ENCODE results near the gene PPP1R15B. TPM values are rescaled to one million over a fixed set of nuclear protein-coding genes. Genes with fewer than 3 reads are reported as not detected.

The PPP1R15B gene
- total RNA-seq, 1 donor from 2014 or later: 36.1 TPM

GRCh38 chr1:204447190-204447589, 35.6 kb upstream of the PPP1R15B start:
- Histone ChIP-seq H3K9me3 (no peaks in the 10 kb centered on the region), H3K27ac (peak overlapping the region; percentile 19 to 58), H3K36me3 (peaks cover 16 to 49% of the 10 kb centered on the region in 2 donors), H3K27me3 (no peaks in the 10 kb centered on the region), H3K4me3 (no peak overlapping the region), H3K4me1 (peaks cover 11 to 47% of the 10 kb centered on the region in 2 donors)
- intact Hi-C loops (cut with DNase I): loop anchor here (2.0 kb wide), 2 partner anchors 20 to 48 kb away; partner anchors contain the start of gene PIK3C2B
- TF ChIP-seq CTCF (IDR thresholded peaks at IDR 0.05): no peak
- DNase-seq (ENCODE audit: low spot score in 2 of 2): no peak

- Histone ChIP-seq H3K27ac (peak overlapping the region; percentile 19 to 58), H3K4me3 (no peak overlapping the region), H3K27me3 (no peaks in the 10 kb centered on the region), H3K36me3 (peaks cover 16 to 50% of the 10 kb centered on the region in 2 donors), H3K4me1 (peaks cover 12 to 43% of the 10 kb centered on the region in 2 donors), H3K9me3 (no peaks in the 10 kb centered on the region)
- peak in 1 of 2 donors; percentile 85 for DNase-seq (ENCODE audit: low spot score in 2 of 2)
- intact Hi-C loops (cut with DNase I): loop anchor here (1.0 to 2.0 kb wide), 4 partner anchors 15 to 57 kb away; partner anchors contain the start of gene PIK3C2B
- peak; percentile 69 to 84 (median 72) for TF ChIP-seq CTCF (IDR thresholded peaks at IDR 0.05)
These were observed 34.9 kb upstream of the PPP1R15B start for GRCh38 chr1:204446413-204447111.

- no peak overlapping the region for H3K27ac ChIP-seq
- H3K36me3 ChIP-seq: peaks cover 16 to 56% of the 10 kb centered on the region in 2 donors
- no peaks in the 10 kb centered on the region for H3K27me3 ChIP-seq
- intact Hi-C loops (cut with DNase I): loop anchor here (1.0 to 2.0 kb wide), 4 partner anchors 15 to 57 kb away; partner anchors contain the start of gene PIK3C2B
- peaks cover 9 to 37% of the 10 kb centered on the region in 2 donors for H3K4me1 ChIP-seq
- peak; percentile 7 to 24 (median 10) for TF ChIP-seq CTCF (IDR thresholded peaks at IDR 0.05)
- no peaks in the 10 kb centered on the region for H3K9me3 ChIP-seq
- DNase-seq (ENCODE audit: low spot score in 2 of 2): no peak
- H3K4me3 ChIP-seq: no peak overlapping the region
These were observed 34.3 kb upstream of the PPP1R15B start for GRCh38 chr1:204445860-204446412.

- Histone ChIP-seq H3K4me1 (peaks cover 14 to 47% of the 10 kb centered on the region in 2 donors), H3K9me3 (no peaks in the 10 kb centered on the region)
These were observed 32.4 kb upstream of the PPP1R15B start for GRCh38 chr1:204443871-204444581.

More at GRCh38 chr1:204443871-204444581, 32.4 kb upstream of the PPP1R15B start:
- Histone ChIP-seq H3K36me3 (peaks cover 8 to 50% of the 10 kb centered on the region in 2 donors), H3K27ac (peak overlapping the region; percentile 84 to 94), H3K27me3 (no peaks in the 10 kb centered on the region), H3K4me3 (no peak overlapping the region)
- TF ChIP-seq CTCF (IDR thresholded peaks at IDR 0.05): no peak
- intact Hi-C loops (cut with DNase I): no loop called here
- DNase-seq (ENCODE audit: low spot score in 2 of 2): no peak

Data from ascending aorta (tissue), 2 donors.